22Rv1 (cell line): ENCODE data around the gene NFATC1.

Source experiments
- ZFX ChIP-seq: fragments of 450-650 bp; IDR thresholded peaks from 2 replicates; pipeline ENCODE4 v1.6.1; 2017; ENCODE audit warnings: antibody characterized with exemption, borderline replicate concordance
- TF ChIP-seq, protein P1 (sequence below): fragments of 450-650 bp; IDR thresholded peaks from 2 replicates; pipeline ENCODE4 v1.5.1; 2017; ENCODE audit warnings: mild to moderate bottlenecking

DNA sequence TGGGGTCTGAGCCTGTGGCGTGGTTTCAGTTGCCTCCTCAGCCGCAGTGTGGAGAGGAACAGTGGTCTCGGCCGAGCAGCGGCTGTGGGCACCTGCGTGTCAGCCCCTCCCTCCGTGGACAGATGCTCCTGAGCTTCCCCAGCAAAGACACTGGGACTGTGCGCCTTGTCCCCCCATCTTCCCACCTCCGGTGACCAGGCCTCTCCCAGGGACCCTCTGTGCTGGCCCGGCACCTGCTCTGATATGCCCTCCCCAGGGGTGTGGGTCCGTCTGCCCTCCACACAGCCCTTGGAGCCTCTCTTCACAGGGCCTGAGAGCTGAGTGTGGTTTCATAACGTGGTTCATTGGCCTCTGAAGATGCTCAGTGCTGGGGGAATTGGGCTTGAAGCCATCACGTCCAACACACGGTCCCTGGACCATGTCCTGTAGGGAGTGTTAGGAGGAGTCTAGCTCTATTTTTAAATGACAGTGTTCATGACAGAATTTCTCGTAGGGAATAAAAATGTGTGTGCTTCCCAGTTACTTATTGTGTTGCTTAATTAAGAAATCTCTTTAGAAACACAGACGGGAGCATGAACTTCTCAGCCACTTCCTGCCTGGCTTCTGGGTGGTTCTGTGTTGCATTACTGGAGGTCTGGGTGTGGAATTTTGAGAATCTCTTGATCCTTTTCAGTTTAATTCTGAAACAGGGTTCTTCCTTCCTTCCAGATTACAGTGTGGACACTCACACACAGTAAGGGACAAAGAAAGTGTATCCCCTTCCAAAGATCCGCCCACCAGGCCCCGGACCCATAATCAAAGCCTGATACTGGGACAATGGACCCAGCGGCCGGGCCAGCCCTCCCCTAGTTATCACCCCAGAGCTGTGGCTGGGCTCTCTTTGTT, 110.7 kb downstream of the NFATC1 start:
- TF ChIP-seq, protein P1, sequence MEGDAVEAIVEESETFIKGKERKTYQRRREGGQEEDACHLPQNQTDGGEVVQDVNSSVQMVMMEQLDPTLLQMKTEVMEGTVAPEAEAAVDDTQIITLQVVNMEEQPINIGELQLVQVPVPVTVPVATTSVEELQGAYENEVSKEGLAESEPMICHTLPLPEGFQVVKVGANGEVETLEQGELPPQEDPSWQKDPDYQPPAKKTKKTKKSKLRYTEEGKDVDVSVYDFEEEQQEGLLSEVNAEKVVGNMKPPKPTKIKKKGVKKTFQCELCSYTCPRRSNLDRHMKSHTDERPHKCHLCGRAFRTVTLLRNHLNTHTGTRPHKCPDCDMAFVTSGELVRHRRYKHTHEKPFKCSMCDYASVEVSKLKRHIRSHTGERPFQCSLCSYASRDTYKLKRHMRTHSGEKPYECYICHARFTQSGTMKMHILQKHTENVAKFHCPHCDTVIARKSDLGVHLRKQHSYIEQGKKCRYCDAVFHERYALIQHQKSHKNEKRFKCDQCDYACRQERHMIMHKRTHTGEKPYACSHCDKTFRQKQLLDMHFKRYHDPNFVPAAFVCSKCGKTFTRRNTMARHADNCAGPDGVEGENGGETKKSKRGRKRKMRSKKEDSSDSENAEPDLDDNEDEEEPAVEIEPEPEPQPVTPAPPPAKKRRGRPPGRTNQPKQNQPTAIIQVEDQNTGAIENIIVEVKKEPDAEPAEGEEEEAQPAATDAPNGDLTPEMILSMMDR, result no peak
- TF ChIP-seq ZFX, result no peak
